Germinal center (tissue), 1 donor: ENCODE measurements around the gene MYO3B.
"Not testable (repeated sequence)": the region's sequence is repeated elsewhere in the genome, so short reads cannot be mapped to it uniquely, and the experiment has no call there.

ENCODE experiments used
- DNase-seq: peaks from one replicate; pipeline ENCODE4 v3.0.0; 2012; ENCODE audit warnings: mixed read lengths, low spot score

MYO3B gene

DNA sequence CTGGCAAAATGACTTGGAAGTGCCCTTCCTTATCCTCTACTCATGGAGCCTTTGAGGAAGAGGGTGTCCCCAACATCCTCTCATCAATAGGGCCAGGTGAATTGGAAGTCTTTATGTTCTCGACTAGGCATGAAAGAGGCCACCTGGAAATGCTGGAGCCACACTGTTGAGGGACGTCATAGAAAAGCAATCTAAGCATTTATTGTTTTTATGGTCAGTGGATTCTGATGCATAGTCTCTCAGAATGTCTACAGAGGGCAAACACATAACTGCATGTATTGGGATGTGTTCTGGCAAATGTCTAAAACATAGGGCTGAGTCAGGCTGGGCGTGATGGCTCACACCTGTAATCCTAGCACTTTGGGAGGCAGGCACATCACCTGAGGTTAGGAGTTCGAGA lies 290.6 kb downstream of the MYO3B start:
- DNase-seq = no peak

DNA sequence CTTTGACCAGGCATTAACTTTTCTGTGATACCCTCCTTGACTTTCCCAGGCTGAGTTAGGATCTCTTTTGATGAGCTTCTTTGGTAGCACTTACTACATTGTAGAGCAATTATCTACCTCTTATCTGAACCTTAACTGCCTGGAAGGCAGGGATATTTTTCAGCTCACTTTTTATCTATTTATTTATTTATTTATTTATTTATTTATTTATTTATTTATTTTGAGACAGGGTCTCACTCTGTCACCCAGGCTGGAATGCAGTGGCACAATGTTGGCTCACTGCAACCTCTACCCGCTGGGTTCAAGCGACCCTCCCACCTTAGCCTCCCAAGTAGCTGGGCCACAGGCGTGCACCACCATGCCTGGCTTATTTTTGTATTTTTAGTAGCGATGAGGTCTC lies 294.6 kb downstream of the MYO3B start:
- DNase-seq = not testable (repeated sequence)

DNA sequence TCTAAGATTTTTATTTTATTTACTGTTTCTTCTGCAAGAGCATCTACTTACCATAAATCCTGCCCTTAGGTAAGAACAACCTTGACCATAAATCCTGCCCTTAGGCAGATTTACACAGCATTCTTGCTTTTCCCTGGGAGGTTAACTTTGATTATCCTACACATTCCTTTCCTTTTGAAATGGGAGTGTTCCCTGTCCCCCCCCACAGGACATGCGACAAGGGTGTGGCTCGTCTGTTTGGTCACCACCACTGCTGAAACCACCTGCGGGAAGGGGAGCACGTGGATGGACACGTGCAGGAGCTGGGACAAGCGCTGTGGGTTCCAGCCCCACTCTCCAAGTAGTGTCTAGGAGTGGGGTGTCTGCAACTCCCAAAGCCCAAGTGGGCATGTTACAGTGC lies 297.9 kb downstream of the MYO3B start:
- no peak for DNase-seq

DNA sequence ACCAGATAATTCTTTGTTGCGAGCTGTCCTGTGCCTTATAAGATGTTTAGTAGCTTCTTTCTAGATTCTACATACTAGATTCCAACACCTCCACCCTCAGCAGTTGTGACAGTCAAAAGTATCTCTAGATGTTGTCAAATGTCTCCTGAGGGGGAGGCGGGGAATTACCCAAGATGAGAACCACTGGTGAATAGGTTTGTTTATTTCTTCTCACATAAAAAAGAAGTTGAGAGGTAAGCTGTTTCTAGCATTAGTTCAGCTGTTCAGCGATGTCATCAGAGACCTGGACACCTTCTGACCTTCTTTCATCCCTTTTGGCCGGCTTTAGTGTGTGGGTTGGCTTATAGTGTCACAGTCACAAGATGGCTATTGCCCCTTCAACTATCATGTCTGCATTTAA lies 299.7 kb downstream of the MYO3B start:
- no peak for DNase-seq

DNA sequence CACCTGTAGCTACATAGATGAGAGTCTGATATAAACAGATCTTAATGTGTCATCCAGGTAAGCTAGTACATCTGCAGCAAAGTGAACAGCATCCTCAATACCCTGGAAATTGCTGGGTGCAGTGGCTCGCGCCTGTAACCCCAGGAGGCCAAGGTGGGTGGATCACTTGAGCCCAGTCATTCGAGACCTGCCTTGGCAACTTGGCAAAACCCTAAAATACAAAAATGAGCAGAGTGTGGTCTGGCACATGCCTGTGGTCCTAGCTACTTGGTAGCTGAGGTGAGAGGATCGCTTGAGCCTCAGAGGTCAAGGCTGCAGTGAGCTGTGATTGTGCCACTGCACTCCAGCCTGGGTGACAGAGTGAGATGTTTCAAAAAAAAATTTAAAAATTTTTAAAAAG lies 303.3 kb downstream of the MYO3B start:
- DNase-seq = no peak

DNA sequence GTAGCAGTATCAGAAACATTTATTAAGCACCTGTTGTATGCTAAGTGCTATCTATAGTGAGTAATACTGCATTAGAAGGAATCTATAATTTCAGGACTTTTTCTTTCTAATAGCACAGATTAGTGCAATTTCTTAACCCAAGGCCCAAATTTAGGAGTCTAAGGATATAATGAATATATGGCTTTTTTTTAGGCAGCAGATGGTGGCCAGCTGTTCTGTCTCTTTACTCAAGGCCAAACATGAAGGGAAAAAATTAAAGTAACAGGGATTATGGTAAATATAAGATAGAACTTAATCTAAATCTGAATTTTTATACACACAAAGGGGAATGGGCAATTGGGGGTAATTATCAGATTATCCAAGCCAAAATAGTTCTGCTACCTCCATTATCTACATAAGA lies 306.6 kb downstream of the MYO3B start:
- DNase-seq = no peak

DNA sequence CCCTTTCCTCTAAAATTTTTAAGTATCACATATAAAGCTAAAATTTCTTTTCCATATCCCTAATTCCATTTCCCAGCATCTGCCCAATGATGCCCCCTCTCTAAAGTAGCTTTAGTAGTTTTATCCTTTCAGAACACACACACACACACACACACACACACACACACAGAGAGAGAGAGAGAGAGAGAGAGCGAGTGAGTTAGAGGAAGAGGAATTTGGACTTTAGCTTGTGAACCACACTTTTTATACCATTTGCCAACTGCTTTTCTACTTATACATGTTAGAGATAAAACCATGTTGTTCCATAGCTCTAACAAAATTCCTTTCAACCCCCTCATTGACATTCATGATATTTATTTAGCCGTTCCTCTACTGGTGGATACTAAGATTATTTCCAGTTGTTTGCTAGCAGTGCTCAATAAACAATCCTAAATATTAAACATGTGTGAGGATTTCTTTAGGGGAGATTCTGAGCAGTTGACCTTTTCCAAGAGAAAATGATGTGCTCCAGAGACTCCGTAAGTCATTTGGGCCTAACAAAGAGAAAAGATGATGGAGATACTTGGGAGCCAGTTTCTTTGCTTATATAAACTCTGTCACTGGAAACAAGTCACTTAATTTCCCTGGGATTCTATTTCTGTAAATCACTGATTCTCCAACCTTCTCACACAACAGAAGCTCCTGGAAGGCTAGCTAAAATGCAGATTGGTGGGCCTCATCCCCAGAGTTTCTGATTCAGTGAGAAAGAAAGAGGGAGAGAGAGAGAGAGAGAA lies 307.5 kb downstream of the MYO3B start:
- no peak for DNase-seq

DNA sequence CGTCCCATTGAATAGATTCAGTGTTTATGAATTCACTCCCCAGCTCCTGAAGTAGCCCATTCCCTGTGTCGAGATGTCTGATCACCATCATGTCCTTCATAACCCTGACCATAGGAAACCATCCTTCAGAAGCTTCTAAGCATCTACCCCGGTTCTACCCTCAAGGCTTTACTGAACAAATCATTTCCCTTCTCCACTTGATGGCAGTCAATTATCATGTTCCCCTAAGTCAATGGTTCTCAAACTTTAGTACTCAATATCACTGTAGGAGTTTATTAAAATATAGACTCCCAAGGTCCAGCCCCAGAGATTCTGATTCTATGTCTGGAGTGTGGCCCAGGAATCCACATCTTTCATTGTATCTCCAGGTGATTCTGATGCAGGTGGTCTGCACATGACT lies 308.8 kb downstream of the MYO3B start:
- no peak for DNase-seq

DNA sequence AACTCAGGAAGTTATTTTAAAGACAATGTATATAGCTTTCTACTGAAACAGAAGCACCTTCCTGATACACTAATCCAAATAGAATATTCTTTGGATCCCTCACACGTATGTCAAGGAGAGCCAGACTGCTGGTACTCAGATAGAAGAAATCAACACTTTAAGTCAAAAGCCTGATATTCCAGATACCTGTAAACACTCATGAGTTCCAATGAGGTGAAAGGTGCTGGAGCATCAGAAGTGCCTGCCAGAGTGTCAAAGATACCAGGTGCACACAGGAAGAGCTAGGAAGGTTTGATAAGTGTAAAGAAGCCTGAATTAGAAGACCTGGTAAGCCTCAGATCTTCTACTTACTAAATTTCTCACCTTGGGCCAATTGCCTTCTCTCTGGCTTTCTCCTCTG lies 310.9 kb downstream of the MYO3B start:
- DNase-seq = no peak

DNA sequence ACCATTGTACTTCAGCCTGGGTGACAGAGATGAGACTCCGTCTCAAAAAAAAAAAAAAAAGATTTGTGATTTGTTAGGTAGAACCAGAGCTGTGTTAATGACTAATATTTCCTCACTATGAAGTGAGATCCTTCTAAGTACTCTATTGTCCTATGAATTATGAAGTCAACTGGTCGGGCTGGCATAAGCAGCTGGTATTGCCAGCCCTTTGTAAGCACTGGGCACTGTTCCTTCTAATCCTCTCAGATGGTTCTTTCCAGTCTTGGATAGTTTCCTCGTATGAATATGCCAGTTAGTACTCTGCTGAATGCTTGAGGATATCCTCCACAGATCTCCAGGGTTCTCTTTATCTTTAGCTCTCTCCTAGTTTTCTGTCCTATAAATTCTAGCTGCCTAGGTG lies 314.1 kb downstream of the MYO3B start:
- DNase-seq = no peak

DNA sequence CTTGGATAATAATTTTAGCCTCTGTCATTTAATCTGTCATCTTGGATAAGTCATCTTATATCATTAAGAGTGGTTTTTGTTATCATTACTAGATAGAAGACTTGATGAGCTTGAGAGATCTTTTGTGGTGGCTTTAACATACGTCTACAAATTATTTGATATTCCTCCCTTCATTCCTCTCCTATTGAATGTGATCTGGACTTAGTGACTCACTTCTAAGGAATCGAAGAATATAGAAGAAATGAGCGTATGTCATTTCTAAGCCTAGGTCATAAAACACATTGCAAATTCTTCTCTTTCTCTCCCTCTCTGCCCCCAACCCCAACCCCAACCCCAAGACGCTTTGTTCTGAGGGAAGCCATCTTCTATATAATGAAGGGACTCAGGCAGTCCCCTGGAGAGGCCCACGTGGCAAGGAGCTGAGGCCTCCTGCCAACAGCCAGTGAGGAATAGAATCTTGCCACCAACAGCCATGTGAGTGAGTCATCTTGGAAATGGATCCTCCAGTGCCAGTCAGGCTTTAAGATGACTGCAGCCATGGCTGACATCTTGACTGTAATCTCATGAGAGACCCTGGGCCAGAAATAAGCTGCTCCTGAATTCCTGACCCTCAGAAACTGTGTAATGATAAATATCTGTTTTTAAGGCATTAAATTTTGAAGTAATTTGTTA lies 315.6 kb downstream of the MYO3B start:
- DNase-seq = no peak

DNA sequence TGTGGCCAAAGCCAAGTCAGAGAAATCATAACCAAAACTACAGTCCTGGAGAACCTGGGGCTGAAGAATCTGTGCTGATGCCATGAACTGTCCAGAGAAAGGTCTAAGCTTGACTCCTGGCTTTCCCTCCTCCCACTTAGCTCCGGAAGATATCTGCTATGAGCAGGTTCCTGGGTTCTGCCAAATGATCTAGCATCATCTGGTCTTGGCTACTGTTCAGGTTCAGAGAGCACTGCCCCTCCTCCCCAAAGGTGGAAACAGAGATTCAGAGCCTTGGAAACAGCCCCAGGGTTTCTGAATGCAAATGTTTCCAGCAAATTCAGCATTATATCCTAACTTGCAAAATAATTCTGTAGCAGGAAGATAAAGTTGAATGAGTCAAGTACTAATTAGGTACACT lies 317.9 kb downstream of the MYO3B start:
- no peak for DNase-seq

DNA sequence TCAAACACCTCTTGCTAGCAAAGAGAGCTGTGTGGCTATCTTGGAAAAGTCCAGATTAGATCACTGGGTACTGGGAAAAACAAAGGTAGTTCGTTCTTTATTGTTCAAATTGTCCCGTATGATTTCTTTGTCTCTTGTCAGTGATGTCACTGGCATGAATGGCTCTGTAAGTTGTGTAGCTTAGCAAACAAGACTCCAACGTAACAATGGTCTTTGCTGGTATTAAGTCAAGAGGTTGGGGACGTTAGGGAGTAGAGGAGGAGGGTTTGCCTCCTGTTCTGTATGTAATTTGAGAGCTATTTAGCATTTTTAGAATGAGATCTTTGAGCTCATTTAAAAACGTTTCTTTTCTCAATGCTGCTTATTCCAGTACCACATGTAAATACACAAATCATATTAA lies 320.7 kb downstream of the MYO3B start:
- DNase-seq = no peak

DNA sequence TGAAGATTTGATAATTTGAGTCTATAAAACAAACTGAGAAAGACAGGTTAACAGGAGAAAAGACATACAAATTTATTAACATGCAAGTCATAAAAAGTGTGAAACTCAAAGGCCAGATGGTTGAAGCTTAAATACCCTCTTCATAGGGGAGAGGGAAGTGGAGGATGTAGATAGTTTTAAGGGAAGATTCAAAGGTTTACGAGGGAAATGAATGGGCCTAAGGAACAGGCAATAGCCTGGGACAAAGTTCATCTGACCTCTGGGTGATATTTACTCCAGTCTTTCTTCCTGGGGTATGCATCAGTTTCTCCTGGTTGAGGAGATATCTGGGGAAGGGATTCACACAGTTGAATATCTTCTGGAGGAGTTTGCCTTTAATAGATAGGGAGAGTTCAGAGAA lies 322.2 kb downstream of the MYO3B start:
- DNase-seq = no peak

DNA sequence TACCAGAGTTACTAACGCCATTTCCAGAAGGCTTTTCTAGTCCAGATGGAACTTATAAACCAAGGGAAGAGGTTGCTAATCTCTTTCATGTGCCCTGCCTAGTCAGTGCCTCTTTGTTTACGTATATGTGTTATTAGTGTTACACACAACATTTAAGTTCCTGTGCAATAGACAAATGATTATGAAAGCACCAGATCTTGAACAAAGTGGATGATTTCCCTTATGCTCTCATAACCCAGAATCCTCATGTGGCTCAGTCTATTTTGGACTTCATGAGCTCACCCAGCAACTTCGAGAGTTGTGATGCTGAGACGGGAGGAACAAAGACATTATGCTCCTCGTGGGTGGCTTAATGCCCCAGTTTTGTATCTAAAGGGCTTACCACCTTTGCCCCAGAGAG lies 322.8 kb downstream of the MYO3B start:
- no peak for DNase-seq

DNA sequence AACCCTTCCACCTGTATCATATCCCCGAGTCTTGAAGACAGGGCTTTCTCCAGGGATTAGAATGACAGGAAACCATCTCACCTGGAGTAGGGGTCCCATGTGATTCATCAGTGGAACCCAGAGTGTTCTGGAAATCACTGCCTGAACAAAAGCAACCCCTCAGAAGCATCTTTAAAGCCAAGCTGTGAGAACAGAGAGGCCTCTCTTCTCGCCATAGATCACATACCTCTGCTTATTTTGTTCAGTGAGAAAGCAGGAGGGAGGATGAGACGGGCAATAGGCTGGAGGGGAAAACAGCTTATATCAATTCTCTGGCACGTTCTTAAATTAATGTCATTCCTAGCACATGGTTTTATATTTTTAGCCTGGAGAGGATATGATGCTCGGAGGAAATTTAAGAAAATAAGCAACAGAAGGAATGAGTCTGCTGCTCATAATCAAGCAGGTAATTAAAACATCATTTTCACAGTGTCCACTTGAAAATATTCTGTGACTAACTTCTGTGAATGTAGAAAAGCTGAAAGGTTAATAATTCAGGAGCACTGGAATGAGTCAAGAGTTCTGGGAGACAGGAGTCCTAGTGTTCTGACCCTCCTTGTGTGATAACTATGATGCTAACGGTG lies 323.6 kb downstream of the MYO3B start:
- no peak for DNase-seq

DNA sequence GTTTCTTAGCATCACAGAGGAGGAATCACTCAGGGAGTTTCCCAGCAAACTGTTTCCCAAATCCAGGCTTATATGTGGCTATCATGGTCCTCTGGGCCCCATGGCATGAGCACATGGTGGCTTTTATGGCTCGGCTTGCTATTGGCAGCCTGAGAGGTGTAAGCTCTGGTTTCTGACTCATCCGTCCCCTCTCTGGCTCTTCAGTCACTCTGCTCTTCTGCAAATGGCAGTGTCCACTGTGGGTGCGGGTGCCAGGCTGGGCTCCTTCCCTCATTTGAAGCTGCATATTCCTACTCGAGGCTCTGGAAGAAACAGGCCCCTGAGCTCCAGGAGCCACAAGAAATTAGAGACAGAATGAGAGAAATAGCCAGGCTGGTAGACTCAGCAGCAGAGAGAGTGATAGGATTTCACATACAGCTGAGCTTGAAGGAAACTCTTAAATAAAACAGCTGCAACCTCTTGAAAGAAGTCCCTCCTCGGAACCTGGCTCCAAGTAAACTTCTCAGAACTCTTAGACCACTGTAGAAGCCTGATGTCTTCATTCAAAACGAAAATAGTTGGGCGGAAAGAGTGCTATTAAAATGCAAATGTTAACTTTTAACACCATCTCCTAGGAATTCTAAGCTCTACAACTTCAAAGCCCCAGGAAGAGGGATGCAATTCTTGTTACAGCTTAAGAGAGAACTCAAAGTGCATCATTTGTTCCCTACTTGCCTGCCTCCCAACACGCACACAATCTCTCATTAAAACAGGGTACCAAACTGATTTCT lies 324.6 kb downstream of the MYO3B start:
- DNase-seq = no peak

DNA sequence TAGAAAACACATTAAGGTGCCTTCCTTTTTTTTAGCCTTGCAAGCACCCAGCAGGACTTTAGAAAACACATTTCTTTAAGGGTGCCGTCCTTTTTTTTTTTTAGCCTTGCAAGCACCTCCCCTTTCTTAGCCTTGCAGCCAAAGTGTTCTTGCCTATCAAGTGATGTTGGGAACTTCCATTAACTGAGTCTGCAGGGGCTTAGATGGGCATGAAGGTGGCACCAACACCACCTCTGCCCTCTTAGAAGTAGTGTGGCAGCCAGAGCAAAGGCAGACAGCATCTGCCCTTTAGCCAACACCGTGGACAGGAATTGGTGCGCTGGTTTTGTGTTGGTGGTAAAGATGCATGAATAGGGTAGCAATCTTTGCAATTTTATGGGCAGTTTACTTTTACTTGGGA lies 325.6 kb downstream of the MYO3B start:
- DNase-seq = no peak

DNA sequence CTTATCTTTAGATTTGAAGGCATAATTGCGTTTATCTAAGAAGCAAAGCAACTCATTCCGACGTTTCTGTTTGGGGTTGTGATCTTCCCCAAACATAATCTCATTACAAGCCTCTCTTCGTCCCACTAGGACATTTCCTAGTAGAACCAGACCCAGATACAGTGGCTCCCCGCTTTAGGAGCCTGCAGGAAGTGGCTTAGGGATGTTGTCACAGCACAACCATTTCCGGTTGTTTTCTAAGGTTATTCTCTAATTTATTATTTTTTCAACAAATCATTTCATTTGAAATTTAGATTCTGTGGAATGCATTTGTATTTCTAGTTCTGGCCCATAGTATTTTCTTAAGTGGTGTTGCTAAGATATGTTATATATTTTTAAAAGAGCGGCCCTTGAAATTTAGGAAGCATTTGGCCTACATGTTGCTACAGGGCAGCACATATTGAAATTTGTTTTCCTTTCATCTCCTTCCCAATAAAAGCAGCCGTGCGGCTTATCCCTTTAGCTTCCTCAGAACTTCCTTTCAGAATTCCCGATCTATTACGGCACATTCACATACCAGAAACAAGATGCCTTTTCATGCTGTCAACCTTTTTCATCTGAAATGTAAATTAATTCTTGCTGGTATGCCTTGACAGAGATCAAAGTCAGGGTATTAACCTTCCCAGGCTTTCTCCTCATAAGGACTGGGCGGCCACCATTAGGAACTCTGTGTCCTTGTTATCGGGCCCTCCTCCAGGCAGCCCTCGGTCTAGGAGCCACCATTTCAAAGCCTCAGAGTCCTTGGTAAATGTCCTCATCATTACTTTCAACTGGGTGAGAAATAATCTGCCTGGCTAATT lies 326.2 kb downstream of the MYO3B start:
- DNase-seq = no peak

DNA sequence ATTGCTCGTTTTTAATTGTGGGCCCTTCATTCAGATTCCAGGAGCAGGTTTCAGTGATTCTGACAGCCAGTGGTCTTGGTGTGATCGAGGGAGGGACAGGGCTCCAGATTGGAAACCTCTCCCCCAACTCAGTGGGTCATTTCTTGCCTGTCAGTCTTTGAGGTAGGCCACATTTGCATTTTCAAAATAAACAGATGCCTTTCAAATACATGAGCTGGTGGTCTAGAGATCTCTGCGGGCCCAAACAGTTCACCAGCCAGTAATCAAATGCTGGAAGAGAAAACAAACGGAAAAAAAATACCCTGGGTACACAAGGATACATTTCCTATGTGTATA lies 326.8 kb downstream of the MYO3B start:
- no peak for DNase-seq

DNA sequence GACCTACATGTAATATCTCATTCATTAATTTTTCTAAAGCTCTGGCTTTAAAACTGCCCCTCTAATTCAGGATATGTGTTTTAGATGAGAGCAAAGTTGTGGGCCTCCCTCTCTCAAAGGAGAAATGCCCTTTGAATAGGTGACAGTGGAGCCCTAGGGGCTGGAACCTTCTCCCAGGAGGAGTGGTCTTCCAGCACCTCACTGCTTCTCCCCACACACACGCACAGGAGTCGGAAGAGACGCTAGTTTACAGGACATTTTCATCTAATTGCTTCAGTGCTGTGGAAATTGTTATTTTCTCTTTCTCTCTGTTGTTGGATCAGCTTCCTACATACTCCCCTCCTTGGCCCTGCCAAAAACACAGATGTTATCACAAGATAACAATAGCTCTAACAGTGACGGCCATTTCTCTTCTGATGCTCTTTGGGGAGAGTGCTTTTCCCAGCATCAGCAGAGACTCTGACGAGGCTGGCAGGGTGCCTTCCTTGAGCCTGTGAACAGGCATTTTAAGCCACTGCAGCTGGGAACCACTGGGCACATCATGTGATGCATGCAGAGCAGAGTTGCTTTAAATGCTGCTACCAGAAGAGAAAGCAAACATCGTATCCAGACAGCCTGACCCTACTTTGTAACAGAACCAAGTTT lies 327.8 kb downstream of the MYO3B start:
- DNase-seq = no peak
